RWPE2 (cell line): ENCODE data around the gene WFIKKN2.

Experiments used
- ATAC-seq: fragments of 200-7000 bp; cut with Tn5 transposase; 3 replicates; pipeline ENCODE4 v1.9.1; 2021; ENCODE audit warnings: low read depth
- DNase-seq: peaks from one replicate; pipeline ENCODE4 v3.0.0-alpha.2; 2020; ENCODE audit warnings: low spot score
- H3K27ac ChIP-seq: fragments of 450-650 bp; 2 replicates; pipeline ENCODE4 v1.5.1; 2017; ENCODE audit warnings: mild to moderate bottlenecking; ENCODE audit not compliant: poor library complexity, severe bottlenecking
- H3K27me3 ChIP-seq: fragments of 250-450 bp; sonication (Bioruptor Pico); 2 replicates; pipeline ENCODE4 v1.5.1; 2021; ENCODE audit warnings: mild to moderate bottlenecking, moderate library complexity; ENCODE audit not compliant: insufficient read depth, poor library complexity, severe bottlenecking
- H3K36me3 ChIP-seq: fragments of 250-450 bp; sonication (Bioruptor Pico); 2 replicates; pipeline ENCODE4 v1.5.1; 2020; ENCODE audit warnings: low read depth, mild to moderate bottlenecking, moderate library complexity
- H3K4me1 ChIP-seq: fragments of 250-450 bp; sonication (Bioruptor Pico); 2 replicates; pipeline ENCODE4 v1.5.1; 2021; ENCODE audit warnings: mild to moderate bottlenecking, moderate library complexity; ENCODE audit not compliant: insufficient read depth, poor library complexity, severe bottlenecking
- H3K4me3 ChIP-seq: fragments of 250-450 bp; sonication (Bioruptor Pico); 2 replicates; pipeline ENCODE4 v1.5.1; 2021; ENCODE audit warnings: mild to moderate bottlenecking, moderate library complexity; ENCODE audit not compliant: severe bottlenecking
- H3K9me3 ChIP-seq: fragments of 250-450 bp; sonication (Bioruptor Pico); 2 replicates; pipeline ENCODE4 v1.5.1; 2021; ENCODE audit warnings: mild to moderate bottlenecking, moderate library complexity; ENCODE audit not compliant: severe bottlenecking
- TF ChIP-seq, protein P1 (sequence below): fragments of 450-650 bp; IDR thresholded peaks from one replicate; pipeline ENCODE4 v1.5.1; 2017; ENCODE audit warnings: mild to moderate bottlenecking, moderate library complexity; ENCODE audit not compliant: poor library complexity, severe bottlenecking

The WFIKKN2 gene

DNA sequence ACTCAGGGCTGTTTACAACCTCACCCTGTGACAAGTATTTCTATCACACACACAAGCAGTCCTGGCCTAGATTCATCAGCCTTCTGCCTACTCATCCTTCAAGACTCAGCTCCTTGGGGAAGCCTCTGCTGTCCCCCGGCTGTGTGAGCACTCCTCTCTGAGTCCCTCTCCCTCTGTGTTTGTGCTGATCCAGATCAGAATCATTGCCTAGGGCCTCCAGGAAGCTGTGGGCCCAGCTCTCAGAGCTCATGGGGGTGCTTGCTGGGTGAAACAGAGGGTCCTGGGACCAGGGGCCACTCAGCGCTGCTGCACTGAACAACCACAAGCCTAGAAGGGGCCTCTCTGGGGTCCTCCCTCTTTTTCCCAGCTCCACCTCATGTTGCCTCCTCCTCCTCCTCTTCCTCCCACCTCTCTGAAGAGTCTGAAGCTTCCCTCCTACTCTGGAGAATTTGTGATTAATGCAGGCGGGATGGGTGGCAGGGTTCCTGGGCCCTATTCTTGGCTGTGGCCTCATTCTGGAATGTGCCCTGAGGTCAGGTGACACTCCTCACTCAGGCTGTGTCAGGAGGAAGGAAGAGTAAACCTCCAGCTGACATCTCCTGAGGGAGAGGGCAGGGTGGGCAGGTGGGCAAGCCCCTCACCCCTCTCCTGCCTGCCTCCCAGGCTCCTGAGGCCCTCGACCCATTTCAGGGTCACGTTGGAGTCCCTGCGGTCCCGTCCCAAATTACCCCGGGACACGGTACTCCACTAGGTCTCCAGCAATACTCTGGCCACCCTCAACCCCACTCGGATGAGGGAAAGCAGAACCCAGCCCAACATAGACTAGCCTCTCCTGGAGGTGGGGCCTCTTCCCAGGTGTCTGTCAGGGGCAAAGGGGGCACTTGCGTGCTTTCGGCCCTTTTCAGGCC, 10.1 kb downstream of the WFIKKN2 start:
- Histone ChIP-seq H3K9me3 (no peaks in the 10 kb centered on the region), H3K36me3 (no peaks in the 10 kb centered on the region), H3K4me3 (no peak overlapping the region), H3K4me1 (no peaks in the 10 kb centered on the region), H3K27me3 (no peaks in the 10 kb centered on the region), H3K27ac (no peak overlapping the region)
- ATAC-seq (peak; percentile 37), DNase-seq (no peak)
- TF ChIP-seq, protein P1, sequence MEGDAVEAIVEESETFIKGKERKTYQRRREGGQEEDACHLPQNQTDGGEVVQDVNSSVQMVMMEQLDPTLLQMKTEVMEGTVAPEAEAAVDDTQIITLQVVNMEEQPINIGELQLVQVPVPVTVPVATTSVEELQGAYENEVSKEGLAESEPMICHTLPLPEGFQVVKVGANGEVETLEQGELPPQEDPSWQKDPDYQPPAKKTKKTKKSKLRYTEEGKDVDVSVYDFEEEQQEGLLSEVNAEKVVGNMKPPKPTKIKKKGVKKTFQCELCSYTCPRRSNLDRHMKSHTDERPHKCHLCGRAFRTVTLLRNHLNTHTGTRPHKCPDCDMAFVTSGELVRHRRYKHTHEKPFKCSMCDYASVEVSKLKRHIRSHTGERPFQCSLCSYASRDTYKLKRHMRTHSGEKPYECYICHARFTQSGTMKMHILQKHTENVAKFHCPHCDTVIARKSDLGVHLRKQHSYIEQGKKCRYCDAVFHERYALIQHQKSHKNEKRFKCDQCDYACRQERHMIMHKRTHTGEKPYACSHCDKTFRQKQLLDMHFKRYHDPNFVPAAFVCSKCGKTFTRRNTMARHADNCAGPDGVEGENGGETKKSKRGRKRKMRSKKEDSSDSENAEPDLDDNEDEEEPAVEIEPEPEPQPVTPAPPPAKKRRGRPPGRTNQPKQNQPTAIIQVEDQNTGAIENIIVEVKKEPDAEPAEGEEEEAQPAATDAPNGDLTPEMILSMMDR = no peak

DNA sequence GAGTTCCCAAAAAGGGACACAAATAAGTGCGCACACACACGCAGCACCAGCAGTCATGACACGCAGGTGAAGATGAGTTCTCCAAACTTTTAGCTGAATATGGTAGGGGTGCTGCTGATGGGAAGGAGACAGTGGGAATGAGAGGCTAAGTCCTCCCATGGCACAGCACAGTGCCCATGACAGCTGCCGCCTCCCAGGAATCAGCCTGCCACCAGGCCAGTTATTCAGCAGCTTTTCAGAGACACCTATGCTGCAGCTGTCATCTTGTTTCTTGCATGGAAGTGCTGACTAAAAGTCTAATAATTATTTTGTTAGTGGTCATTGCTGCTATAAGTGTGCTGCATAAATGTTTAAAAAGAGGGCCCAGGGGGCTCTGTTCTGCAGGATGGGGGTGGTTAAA, 12.2 kb downstream of the WFIKKN2 start:
- DNase-seq = no peak
- Histone ChIP-seq H3K4me3 (no peak overlapping the region), H3K27me3 (no peaks in the 10 kb centered on the region), H3K4me1 (peaks cover 8% of the 10 kb centered on the region), H3K36me3 (no peaks in the 10 kb centered on the region), H3K27ac (no peak overlapping the region), H3K9me3 (no peaks in the 10 kb centered on the region)
- no peak for ATAC-seq
- TF ChIP-seq, protein P1 = no peak

DNA sequence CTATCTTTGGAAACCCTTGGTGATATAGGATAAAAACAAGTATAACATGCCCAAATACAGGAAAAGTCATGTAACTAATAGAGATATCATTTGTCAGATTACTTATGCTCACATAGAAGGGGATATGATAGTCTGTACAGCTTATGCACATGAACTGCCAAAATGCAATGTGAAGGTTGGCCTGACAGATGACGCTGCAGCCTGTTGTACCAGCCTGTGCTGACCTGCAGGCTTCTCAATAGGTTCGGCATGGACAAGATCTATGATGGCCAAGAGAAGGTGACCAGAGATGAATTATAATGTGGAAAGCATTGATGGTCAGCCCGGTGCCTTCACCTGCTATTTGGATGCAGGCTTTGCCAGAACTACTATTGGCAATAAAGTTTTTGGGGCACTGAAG, 12.7 kb downstream of the WFIKKN2 start:
- no peaks in the 10 kb centered on the region for H3K9me3 ChIP-seq
- no peak overlapping the region for H3K4me3 ChIP-seq
- no peak for ATAC-seq
- no peak for DNase-seq
- peaks cover 8% of the 10 kb centered on the region for H3K4me1 ChIP-seq
- no peaks in the 10 kb centered on the region for H3K36me3 ChIP-seq
- H3K27ac ChIP-seq = no peak overlapping the region
- TF ChIP-seq, protein P1 = no peak
- H3K27me3 ChIP-seq = no peaks in the 10 kb centered on the region

DNA sequence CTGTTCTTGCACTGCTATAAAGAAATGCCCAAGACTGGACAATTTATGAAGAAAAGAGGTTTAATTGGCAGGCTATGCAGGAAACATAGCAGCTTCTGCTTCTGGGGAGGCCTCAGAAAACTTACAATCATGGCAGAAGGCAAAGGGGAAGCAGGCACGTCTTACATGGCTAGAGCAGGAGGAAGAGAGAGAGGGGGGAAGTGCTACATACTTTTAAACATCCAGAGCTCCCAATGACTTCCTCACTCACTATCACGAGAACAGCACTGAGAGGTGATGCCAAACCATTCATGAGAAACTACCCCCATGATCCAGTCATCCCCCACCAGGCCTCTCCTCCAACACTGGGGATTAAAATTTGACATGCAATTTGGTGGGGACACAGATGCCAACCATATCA, 13.3 kb downstream of the WFIKKN2 start:
- DNase-seq = no peak
- TF ChIP-seq, protein P1 = no peak
- H3K27ac ChIP-seq = no peak overlapping the region
- no peak for ATAC-seq
- H3K4me1 ChIP-seq = peaks cover 8% of the 10 kb centered on the region
- no peaks in the 10 kb centered on the region for H3K27me3 ChIP-seq
- no peaks in the 10 kb centered on the region for H3K9me3 ChIP-seq
- no peaks in the 10 kb centered on the region for H3K36me3 ChIP-seq
- no peak overlapping the region for H3K4me3 ChIP-seq

DNA sequence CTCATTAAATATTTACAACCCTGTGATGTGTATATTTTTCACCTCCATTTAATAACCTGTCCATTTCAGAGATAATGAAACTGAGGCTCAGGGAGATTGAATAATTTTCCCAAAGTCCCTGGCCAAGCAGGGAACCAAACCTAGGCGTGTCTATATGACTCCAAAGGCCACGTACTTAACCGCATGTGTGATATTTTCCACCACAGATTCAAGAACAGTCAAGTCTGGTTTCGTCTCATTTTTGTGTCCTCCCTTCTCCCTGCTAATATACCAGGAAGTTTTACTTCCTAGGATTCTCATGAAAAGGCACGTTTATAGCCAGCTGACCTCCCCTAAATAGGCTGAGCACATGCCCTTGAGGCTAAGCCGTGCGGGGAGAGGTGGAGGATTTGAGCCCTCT, 15.3 kb downstream of the WFIKKN2 start:
- no peak overlapping the region for H3K4me3 ChIP-seq
- peaks cover 8% of the 10 kb centered on the region for H3K4me1 ChIP-seq
- no peaks in the 10 kb centered on the region for H3K36me3 ChIP-seq
- no peak overlapping the region for H3K27ac ChIP-seq
- TF ChIP-seq, protein P1 = no peak
- no peaks in the 10 kb centered on the region for H3K27me3 ChIP-seq
- DNase-seq (no peak), ATAC-seq (no peak)
- H3K9me3 ChIP-seq = no peaks in the 10 kb centered on the region
